Measurements from ENCODE around the gene CTSV. TPM values are rescaled to one million over a fixed set of nuclear protein-coding genes. Genes with fewer than 3 reads are reported as not detected.
A peak's percentile ranks its signal among the peaks of the same experiment; 100 is the strongest.
"Not testable (repeated sequence)": the region's sequence is repeated elsewhere in the genome, so short reads cannot be mapped to it uniquely, and the experiment has no call there.

Gene CTSV
- total RNA-seq, 2 experiments from 2014 or later = 0.46 to 0.79 TPM

GRCh38 chr9:97064176-97064575 lies 25.2 kb upstream of the CTSV start:
- ChIA-PET CTCF (no interaction called here), POLR2A (no interaction called here)
- no peaks in the 10 kb centered on the region for H3K4me1 Mint-ChIP-seq

DNA sequence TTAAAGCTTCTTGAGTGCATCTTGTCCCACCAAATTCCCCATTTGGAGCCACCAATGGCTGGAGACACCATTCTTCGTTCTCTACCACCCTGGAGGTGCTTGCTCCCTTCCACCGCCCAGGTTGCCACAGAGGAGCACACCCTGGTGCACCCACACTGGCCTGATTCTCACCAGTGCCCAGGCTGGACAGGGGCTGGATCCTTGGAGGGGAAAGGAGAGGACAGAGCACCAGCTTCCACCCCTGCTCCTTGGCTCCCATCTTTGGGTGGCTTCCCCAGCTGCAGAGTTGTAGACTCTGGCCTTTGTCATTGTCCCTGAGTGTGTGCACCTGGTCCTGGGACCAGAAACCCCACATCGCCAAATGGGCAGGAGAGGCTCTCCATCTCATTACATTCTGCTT lies 21.9 kb upstream of the CTSV start:
- Mint-ChIP-seq H3K4me3 (no peak overlapping the region), H3K27me3 (no peaks in the 10 kb centered on the region), H3K36me3 (ENCODE audit: low read depth) (no peaks in the 10 kb centered on the region), H3K9me3 (peaks cover 3% of the 10 kb centered on the region), H3K4me1 (no peaks in the 10 kb centered on the region), H3K27ac (no peak overlapping the region)
- CTCF ChIA-PET = no interaction called here
- POLR2A ChIA-PET = no interaction called here
- no peak for DNase-seq

More at GRCh38 chr9:97064176-97064575, 25.2 kb upstream of the CTSV start:
- no peak for DNase-seq
- peaks cover 7% of the 10 kb centered on the region for H3K27me3 Mint-ChIP-seq
- H3K4me3 Mint-ChIP-seq = no peak overlapping the region
- H3K27ac Mint-ChIP-seq = no peak overlapping the region
- H3K9me3 Mint-ChIP-seq = peaks cover 10% of the 10 kb centered on the region
- no peaks in the 10 kb centered on the region for H3K36me3 Mint-ChIP-seq (ENCODE audit: low read depth)

DNA sequence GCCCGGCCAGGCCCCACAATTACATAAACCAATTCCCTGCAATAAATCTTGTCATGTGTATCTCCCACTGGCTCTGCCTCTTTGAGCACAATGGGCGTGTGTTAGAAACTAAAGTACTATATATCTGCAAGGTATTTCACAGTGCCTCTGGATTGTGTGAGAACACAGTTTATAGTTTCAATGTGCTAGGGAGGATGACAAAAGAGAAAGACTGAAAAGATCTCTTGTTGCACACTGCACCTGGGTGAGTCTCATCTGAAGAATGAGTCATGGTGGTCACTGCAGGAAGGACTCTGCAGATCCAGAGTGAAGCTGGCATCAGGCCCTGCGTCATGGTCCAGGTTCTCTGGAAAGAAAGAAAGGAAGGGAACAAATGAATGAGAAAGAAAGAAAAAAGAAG lies 20.7 kb upstream of the CTSV start:
- Mint-ChIP-seq H3K27ac (no peak overlapping the region), H3K4me3 (no peak overlapping the region)
- DNase-seq = no peak

GRCh38 chr9:97057651-97058050 lies 18.7 kb upstream of the CTSV start:
- no peak for DNase-seq
- CTCF ChIA-PET = no interaction called here
- H3K9me3 Mint-ChIP-seq = no peaks in the 10 kb centered on the region
- H3K36me3 Mint-ChIP-seq (ENCODE audit: low read depth) = no peaks in the 10 kb centered on the region
- peaks cover 14% of the 10 kb centered on the region for H3K27me3 Mint-ChIP-seq
- POLR2A ChIA-PET = no interaction called here
- H3K27ac Mint-ChIP-seq = no peak overlapping the region
- H3K4me3 Mint-ChIP-seq = no peak overlapping the region
- no peaks in the 10 kb centered on the region for H3K4me1 Mint-ChIP-seq

More for the DNA sequence above, 20.7 kb upstream of the CTSV start:
- Mint-ChIP-seq H3K36me3 (ENCODE audit: low read depth) (no peaks in the 10 kb centered on the region), H3K9me3 (no peaks in the 10 kb centered on the region), H3K27me3 (peaks cover under 1% of the 10 kb centered on the region), H3K4me1 (no peaks in the 10 kb centered on the region)
- ChIA-PET POLR2A (no interaction called here), CTCF (no interaction called here)

- POLR2A ChIA-PET; H3K4me1 Mint-ChIP-seq; H3K4me3 Mint-ChIP-seq; DNase-seq; CTCF ChIA-PET; H3K36me3 Mint-ChIP-seq (ENCODE audit: low read depth); H3K27ac Mint-ChIP-seq; H3K9me3 Mint-ChIP-seq: not testable (repeated sequence)
- peaks cover 20% of the 10 kb centered on the region for H3K27me3 Mint-ChIP-seq
Measured at GRCh38 chr9:97055891-97056290, 16.9 kb upstream of the CTSV start.

DNA sequence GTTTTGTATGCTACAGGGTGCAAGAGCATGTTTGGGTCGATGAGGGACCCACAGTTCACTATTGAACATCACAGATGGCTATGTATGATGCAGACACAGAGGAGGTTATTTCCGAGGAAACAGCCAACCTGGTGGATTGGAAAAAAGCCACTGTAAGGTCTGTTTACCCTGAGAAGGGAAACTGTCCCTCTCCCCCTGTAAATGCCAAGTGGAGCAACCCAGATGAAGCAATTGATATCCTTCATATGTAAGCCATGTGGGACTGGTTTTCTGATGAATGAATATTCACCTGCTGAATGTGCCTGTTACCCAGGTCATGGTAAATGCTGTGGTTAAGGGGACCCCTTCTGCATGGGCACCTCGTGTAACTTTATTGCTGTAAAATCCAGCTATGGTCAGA lies 14.8 kb upstream of the CTSV start:
- no peak for DNase-seq
- Mint-ChIP-seq H3K9me3 (no peaks in the 10 kb centered on the region), H3K27ac (no peak overlapping the region), H3K4me3 (no peak overlapping the region), H3K27me3 (peaks cover 26% of the 10 kb centered on the region), H3K36me3 (ENCODE audit: low read depth) (no peaks in the 10 kb centered on the region), H3K4me1 (no peaks in the 10 kb centered on the region)
- ChIA-PET POLR2A (no interaction called here), CTCF (no interaction called here)

DNA sequence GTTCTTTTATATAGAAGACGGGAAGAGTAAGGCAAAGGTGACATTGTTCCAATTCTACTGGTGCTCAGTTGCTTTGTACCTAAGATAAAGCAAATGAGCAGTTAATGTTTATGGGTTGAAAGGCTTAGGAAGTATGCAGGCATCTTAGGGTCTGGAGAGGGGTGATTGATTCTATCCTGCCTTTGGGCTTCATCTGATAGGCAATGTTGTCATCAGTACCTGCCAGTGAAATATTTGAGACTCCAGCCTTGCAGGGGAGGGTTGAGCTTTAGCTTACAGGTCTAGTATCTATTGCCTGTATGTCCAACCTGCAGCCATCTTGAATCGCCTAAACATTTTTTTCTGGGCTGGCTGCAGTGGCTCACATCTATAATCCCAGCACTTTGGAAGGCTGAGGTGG lies 13.8 kb upstream of the CTSV start:
- no peak overlapping the region for H3K27ac Mint-ChIP-seq
- H3K36me3 Mint-ChIP-seq (ENCODE audit: low read depth) = no peaks in the 10 kb centered on the region
- CTCF ChIA-PET = interaction anchor here (0.7 kb wide), 1 partner anchor 20 kb away, joined by 4 read pairs; no protein-coding TSS in a partner anchor
- peaks cover 30% of the 10 kb centered on the region for H3K27me3 Mint-ChIP-seq
- H3K4me1 Mint-ChIP-seq = no peaks in the 10 kb centered on the region
- no peak for DNase-seq
- no peak overlapping the region for H3K4me3 Mint-ChIP-seq
- no peaks in the 10 kb centered on the region for H3K9me3 Mint-ChIP-seq
- POLR2A ChIA-PET = interaction anchor here (0.7 kb wide), 1 partner anchor 816 kb away, joined by 3 read pairs; no protein-coding TSS in a partner anchor

DNA sequence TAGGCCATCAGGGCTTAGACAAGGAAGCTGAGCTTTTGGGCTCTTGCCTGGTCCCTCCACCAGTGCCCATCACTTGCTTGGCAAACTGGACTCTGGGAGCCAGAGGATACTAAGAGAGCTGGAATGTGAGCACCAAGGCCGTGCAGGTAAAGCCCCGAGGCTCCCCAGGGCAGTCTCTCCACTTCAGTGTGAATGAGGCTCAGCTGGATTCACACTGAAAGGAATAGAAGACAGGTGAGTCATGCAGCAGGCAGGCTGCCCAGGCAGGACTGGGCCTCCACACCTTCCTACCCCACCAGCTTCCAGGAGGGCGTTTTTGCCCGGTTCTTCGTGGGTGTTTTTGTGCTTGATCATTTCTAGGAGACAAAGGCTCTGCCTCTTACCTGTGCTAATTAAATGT lies 7.3 kb upstream of the CTSV start:
- H3K27ac Mint-ChIP-seq = no peak overlapping the region
- POLR2A ChIA-PET = no interaction called here
- no peak overlapping the region for H3K4me3 Mint-ChIP-seq
- H3K9me3 Mint-ChIP-seq = no peaks in the 10 kb centered on the region
- no peaks in the 10 kb centered on the region for H3K4me1 Mint-ChIP-seq
- no peak for DNase-seq
- CTCF ChIA-PET = no interaction called here
- H3K36me3 Mint-ChIP-seq (ENCODE audit: low read depth) = no peaks in the 10 kb centered on the region
- peaks cover 46% of the 10 kb centered on the region for H3K27me3 Mint-ChIP-seq

- Mint-ChIP-seq H3K4me3 (no peak overlapping the region), H3K36me3 (ENCODE audit: low read depth) (no peaks in the 10 kb centered on the region), H3K9me3 (no peaks in the 10 kb centered on the region), H3K27me3 (peaks cover 46% of the 10 kb centered on the region), H3K4me1 (no peaks in the 10 kb centered on the region), H3K27ac (no peak overlapping the region)
- DNase-seq = no peak
- ChIA-PET POLR2A (no interaction called here), CTCF (no interaction called here)
Measured at GRCh38 chr9:97045300-97045699, 6.4 kb upstream of the CTSV start.

DNA sequence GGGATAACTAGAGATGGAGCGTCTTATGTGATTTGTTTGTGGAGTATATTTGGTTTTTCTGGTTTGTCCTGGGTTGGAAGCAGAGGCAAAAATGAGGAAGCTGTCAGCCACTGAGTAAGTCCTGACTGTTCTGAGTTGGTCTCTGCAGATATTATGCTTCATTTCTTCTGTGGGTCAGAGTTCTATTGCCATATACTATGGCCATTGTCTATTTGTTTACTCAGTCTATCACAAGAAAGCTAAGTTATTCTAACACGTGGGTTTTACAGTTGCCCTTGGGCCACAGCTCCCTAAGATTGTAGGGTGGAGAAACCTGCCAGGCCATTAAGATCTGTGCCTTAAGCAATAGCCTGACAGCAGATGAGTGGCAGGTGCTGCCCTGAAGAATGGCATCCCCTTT lies 3.0 kb upstream of the CTSV start:
- peaks cover 57% of the 10 kb centered on the region for H3K27me3 Mint-ChIP-seq
- CTCF ChIA-PET = no interaction called here
- H3K36me3 Mint-ChIP-seq (ENCODE audit: low read depth) = no peaks in the 10 kb centered on the region
- H3K4me3 Mint-ChIP-seq = no peak overlapping the region
- H3K9me3 Mint-ChIP-seq = no peaks in the 10 kb centered on the region
- POLR2A ChIA-PET = no interaction called here
- H3K4me1 Mint-ChIP-seq = peaks cover 8% of the 10 kb centered on the region
- no peak for DNase-seq
- H3K27ac Mint-ChIP-seq = no peak overlapping the region

GRCh38 chr9:97039514-97039860 lies 545 bp upstream of the CTSV start:
- peak overlapping the region; percentile 79 for H3K4me3 Mint-ChIP-seq
- no peaks in the 10 kb centered on the region for H3K36me3 Mint-ChIP-seq (ENCODE audit: low read depth)
- POLR2A ChIA-PET = no interaction called here
- no peak overlapping the region for H3K27ac Mint-ChIP-seq
- peaks cover 8% of the 10 kb centered on the region for H3K4me1 Mint-ChIP-seq
- no peak for DNase-seq
- peaks cover 55% of the 10 kb centered on the region for H3K27me3 Mint-ChIP-seq
- no peaks in the 10 kb centered on the region for H3K9me3 Mint-ChIP-seq
- CTCF ChIA-PET = no interaction called here

DNA sequence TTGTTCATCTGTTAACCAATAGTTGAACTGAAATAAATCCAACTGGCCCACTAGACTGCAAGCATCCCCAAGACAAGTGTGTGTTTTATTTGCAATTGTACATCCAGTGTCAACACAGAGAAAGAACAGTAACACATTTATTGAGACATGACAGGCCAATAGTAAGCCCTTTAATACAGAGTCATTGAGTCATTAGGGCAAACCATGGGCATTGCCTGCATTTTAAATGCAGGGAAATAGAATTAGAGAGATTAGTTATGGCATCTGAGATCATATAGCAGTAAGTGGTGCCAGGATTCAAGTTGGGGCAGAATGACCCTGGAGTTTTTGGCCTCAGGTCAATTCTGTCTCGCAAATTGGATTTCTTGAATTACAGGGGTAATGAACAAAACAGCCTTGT lies 15.4 kb downstream of the CTSV start:
- H3K4me3 Mint-ChIP-seq; DNase-seq; H3K27me3 Mint-ChIP-seq; H3K9me3 Mint-ChIP-seq; POLR2A ChIA-PET; H3K27ac Mint-ChIP-seq; CTCF ChIA-PET; H3K4me1 Mint-ChIP-seq; H3K36me3 Mint-ChIP-seq (ENCODE audit: low read depth): not testable (repeated sequence)

DNA sequence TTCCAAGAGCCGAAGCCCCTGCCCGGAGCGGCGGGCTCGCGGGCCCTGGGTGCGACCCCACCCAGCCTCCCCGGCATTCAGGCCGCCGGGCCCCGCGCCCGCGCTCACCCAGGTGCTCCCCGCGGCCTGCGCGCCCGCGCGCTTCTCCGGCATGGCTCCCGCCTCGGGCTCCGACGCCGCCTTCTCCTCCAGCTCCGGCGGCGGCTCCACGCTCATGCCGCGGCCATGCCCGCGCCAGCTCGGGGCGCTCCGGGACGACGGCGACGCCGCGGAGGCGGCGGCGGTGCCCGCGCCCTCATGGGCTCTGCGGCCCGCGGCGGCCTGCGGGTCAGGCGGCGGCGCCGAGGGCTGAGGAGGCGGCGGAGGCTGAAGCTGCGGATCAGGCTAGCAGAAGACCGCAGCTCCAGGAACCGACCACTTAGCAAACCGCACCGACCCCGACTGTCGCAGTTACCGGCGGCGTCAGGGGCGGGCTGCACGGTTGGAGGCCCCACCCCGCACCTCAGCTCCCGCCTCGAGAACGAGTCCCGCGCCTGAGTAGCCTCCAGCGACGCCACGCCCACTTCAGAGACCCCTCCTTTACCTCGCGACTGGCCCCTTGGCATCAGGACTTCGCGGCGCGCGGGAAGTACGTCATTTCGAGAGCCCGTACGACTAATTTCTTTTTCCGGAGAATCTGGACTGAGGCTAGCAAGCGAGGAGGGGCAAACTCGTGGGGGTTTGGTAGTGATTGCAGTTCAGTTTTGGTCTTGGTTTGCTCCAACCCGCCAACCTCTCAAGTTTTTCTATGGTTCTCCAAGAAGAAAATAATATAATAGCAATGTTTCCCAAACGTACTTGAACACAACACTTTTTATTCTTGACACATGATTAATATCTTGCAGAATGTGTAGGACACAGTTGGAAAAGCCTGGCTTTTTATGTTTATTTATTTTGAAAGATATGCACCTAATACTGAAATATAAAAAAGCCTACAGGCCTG lies 25.5 kb downstream of the CTSV start:
- H3K36me3 Mint-ChIP-seq (ENCODE audit: low read depth); POLR2A ChIA-PET; CTCF ChIA-PET; H3K9me3 Mint-ChIP-seq; H3K27me3 Mint-ChIP-seq: not testable (repeated sequence)
- Mint-ChIP-seq H3K27ac (peak overlapping the region; percentile 95), H3K4me3 (peak overlapping the region; percentile 82), H3K4me1 (peaks cover 10% of the 10 kb centered on the region)
- peak; percentile 76 for DNase-seq

DNA sequence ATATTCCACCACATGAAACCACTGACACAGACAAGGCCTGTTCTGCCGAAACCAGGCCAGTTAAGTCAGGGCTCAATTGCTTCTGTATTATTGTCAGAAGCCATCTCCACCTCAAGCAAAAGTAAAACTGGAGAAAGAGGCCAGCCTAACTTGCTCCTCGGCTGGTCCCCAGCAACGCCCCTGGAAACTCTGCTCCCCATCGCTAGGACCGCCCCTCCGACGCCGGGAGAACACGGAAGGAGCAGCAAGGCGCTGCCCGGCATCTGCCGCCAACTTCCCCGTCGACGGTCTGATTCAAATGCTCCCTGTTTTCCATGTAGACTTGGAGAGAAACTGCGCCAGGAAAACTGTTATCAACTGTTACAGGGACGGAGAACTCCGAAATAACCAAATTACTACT lies 26.3 kb downstream of the CTSV start:
- H3K27ac Mint-ChIP-seq = peak overlapping the region; percentile 95
- H3K9me3 Mint-ChIP-seq, POLR2A ChIA-PET: not testable (repeated sequence)

More for the DNA sequence above, 26.3 kb downstream of the CTSV start:
- DNase-seq = peak; percentile 20
- H3K36me3 Mint-ChIP-seq (ENCODE audit: low read depth); H3K27me3 Mint-ChIP-seq; CTCF ChIA-PET: not testable (repeated sequence)
- peaks cover 10% of the 10 kb centered on the region for H3K4me1 Mint-ChIP-seq
- H3K4me3 Mint-ChIP-seq = peak overlapping the region; percentile 82
